K562 (cell line): Measurements from ENCODE around the gene POLD4. TPM values are rescaled to one million over a fixed set of nuclear protein-coding genes. Genes with fewer than 3 reads are reported as not detected.

Source experiments
- ATF2 ChIP-seq: sonication (generic); formaldehyde crosslinking; IDR thresholded peaks from 2 replicates; pipeline ENCODE4 v1.8.1; 2022; ENCODE audit warnings: missing genetic modification reagents
- CHD1 ChIP-seq: fragments of 200-600 bp; sonication (generic); IDR thresholded peaks from one replicate; pipeline ENCODE4 v1.6.1; 2012; ENCODE audit warnings: mild to moderate bottlenecking, moderate library complexity, low read length, inconsistent platforms
- CSDE1 ChIP-seq, 2 experiments: fragments of 450-650 bp; IDR thresholded peaks; 2 replicates each; pipeline ENCODE4 v1.6.1; 2016; ENCODE audit warnings: mild to moderate bottlenecking in 1 of 2
- DIDO1 ChIP-seq: fragments of 450-650 bp; IDR thresholded peaks from 2 replicates; pipeline ENCODE4 v1.6.1; 2016; ENCODE audit warnings: low read depth, missing biosample characterization, missing genetic modification characterization
- ELF2 ChIP-seq: fragments of 250-450 bp; sonication (Bioruptor Pico); IDR thresholded peaks from 2 replicates; pipeline ENCODE4 v1.5.0; 2021; ENCODE audit warnings: mild to moderate bottlenecking
- HNRNPK ChIP-seq: fragments of 200-400 bp; formaldehyde crosslinking; IDR thresholded peaks from one replicate; pipeline ENCODE4 v1.6.1; 2018; ENCODE audit warnings: mild to moderate bottlenecking, low read depth, low read length; ENCODE audit not compliant: poor library complexity, severe bottlenecking
- KAT8 ChIP-seq: fragments of 450-650 bp; IDR thresholded peaks from 2 replicates; pipeline ENCODE4 v1.6.1; 2016; ENCODE audit warnings: low read depth, mild to moderate bottlenecking
- PHB ChIP-seq: fragments of 250-450 bp; sonication (Bioruptor Pico); IDR thresholded peaks from 2 replicates; pipeline ENCODE4 v1.5.0; 2021
- POLR2B ChIP-seq: fragments of 450-650 bp; IDR thresholded peaks from 2 replicates; pipeline ENCODE4 v1.6.1; 2018; ENCODE audit warnings: low read depth; ENCODE audit not compliant: partially characterized antibody
- RCOR1 ChIP-seq, 2 experiments: IDR thresholded peaks; 2 replicates each; pipeline ENCODE4 v1.6.1; 2012; ENCODE audit warnings: low read depth in 2 of 2, low read length in 2 of 2, borderline replicate concordance in 1 of 2, improper control_type of control experiment in 1 of 2
- SRSF3 ChIP-seq: fragments of 200-400 bp; formaldehyde crosslinking; IDR thresholded peaks from 2 replicates; pipeline ENCODE4 v1.6.1; 2016; ENCODE audit warnings: mild to moderate bottlenecking, low read length, moderate library complexity; ENCODE audit not compliant: insufficient read depth
- STAT5A ChIP-seq: IDR thresholded peaks from 2 replicates; pipeline ENCODE4 v1.6.1; 2012; ENCODE audit warnings: low read length, inconsistent platforms, borderline replicate concordance
- ZNF146 ChIP-seq: IDR thresholded peaks from one replicate; pipeline ENCODE4 v1.6.1; 2018; ENCODE audit warnings: missing compliant biosample characterization; ENCODE audit not compliant: unreplicated experiment
- ZNF263 ChIP-seq: sonication (generic); formaldehyde crosslinking; IDR thresholded peaks from 2 replicates; pipeline ENCODE4 v1.8.0; 2022; ENCODE audit warnings: mild to moderate bottlenecking, missing genetic modification reagents, borderline replicate concordance
- ZNF384 ChIP-seq: IDR thresholded peaks from 2 replicates; pipeline ENCODE4 v1.6.1; 2012; ENCODE audit warnings: low read depth, low read length, improper control_type of control experiment
- ZNF436 ChIP-seq: fragments of 250-450, 450-650 bp; sonication (Bioruptor Pico); formaldehyde crosslinking; IDR thresholded peaks from 2 replicates; pipeline ENCODE4 v1.7.0; 2020; ENCODE audit warnings: mild to moderate bottlenecking
- ZNF644 ChIP-seq: fragments of 200-800 bp; sonication (Bioruptor generic); IDR thresholded peaks from 2 replicates; pipeline ENCODE4 v1.6.1; 2016; ENCODE audit warnings: low read depth, missing genetic modification characterization, missing compliant biosample characterization
- ZNF740 ChIP-seq, 3 experiments: fragments of 200-800 bp in 1 of 3; sonication (Bioruptor generic) in 1 of 3; sonication (generic) in 1 of 3; formaldehyde crosslinking in 1 of 3; IDR thresholded peaks; 2 replicates each; pipeline versions ENCODE4 v1.6.1 to v1.8.0; 2016 to 2022; ENCODE audit warnings: mild to moderate bottlenecking in 2 of 3, missing compliant biosample characterization in 2 of 3, missing genetic modification characterization in 2 of 3, missing genetic modification reagents in 1 of 3
- ZNF79 ChIP-seq: fragments of 250-450 bp; sonication (Bioruptor Pico); IDR thresholded peaks from 2 replicates; pipeline ENCODE4 v1.4.0; 2020; ENCODE audit warnings: low read depth, mild to moderate bottlenecking, moderate library complexity
- polyA plus RNA-seq, 8 experiments: library from polyadenylated mRNA; depleted of rRNA in 4 of 8; stranded (reverse) in 5 of 8; unstranded in 3 of 8; fragments of >200 nt; fragmentation: Nextera tagmentation in 2 of 8; fragmentation: Illumina TruSeq in 1 of 8; extraction: Ambion mirVana in 2 of 8; extraction: Trizol in 1 of 8; gene quantifications; 2 replicates each; pipeline versions ENCODE4 v1.2.1 to v1.2.3, GENCODE V29; 2011 to 2014; ENCODE audit warnings: inconsistent platforms in 1 of 8, missing spikeins in 1 of 8
- total RNA-seq, 7 experiments: library from RNA; depleted of rRNA in 6 of 7; stranded (reverse); fragments of >200 nt in 6 of 7; fragmentation: Illumina TruSeq in 2 of 7; extraction: Trizol in 2 of 7; gene quantifications; 2 replicates each; pipeline versions ENCODE4 v1.2.1 to v1.2.3, GENCODE V29; 2011 to 2021; ENCODE audit warnings: low replicate concordance in 1 of 7
- TF ChIP-seq, protein P1 (sequence below): fragments of 250-450 bp; sonication (Bioruptor Pico); IDR thresholded peaks from 2 replicates; pipeline ENCODE4 v1.8.0; 2022; ENCODE audit warnings: inconsistent platforms, mild to moderate bottlenecking, moderate library complexity, borderline replicate concordance
- TF ChIP-seq, protein P2 (sequence below), 2 experiments: fragments of 450-650 bp in 1 of 2; sonication (generic) in 1 of 2; formaldehyde crosslinking; conservative IDR thresholded peaks; 2 replicates each; pipeline versions ENCODE4 v1.4.0 to v1.8.1; 2020 to 2022; ENCODE audit warnings: mild to moderate bottlenecking in 1 of 2, missing genetic modification reagents in 1 of 2
- TF ChIP-seq, protein P3 (sequence below): fragments of 450-650 bp; formaldehyde crosslinking; IDR thresholded peaks from 2 replicates; pipeline ENCODE4 v1.4.0; 2020; ENCODE audit warnings: mild to moderate bottlenecking

The POLD4 gene
- total and polyA plus RNA-seq, 9 of the 15 experiments (the other 6 are each of a cell fraction or from before 2014, with no cell fraction given) = 5.8 to 64.5 (median 18.3) TPM

DNA sequence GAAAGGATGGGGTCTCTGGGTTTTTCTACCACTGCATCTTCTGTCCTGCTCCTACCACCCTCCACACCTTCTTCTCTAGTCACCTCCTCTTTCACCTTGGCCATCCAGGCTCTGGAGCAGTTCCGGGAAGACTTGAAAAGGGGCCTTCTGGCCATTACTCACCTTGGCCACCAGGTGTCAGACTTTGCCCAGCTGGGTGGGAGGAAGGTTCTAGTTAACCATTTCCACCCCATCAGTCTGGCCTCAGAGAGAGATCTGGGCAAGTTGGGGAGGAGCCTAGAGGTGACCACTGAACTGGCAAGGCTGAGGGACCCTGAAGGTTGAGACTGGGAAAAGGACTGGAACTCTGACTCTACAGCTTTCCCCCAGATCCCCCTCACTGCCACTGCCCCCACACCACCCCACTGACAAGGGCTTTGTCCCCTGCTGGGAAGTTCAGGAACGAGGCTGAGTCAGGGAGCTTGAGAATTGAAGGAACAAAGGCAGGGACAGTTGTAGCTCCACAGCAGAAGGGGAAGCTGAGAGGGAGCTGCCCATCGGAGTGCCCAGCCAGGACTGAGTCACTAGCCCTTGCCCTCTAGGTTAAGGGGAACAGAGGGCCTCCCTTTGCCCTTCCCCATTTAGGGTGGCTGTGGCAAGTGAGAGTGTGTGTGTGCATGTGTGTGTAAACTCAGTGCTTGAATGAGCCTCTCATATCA is 3.7 kb upstream of the POLD4 start (continued):
- TF ChIP-seq, protein P1, sequence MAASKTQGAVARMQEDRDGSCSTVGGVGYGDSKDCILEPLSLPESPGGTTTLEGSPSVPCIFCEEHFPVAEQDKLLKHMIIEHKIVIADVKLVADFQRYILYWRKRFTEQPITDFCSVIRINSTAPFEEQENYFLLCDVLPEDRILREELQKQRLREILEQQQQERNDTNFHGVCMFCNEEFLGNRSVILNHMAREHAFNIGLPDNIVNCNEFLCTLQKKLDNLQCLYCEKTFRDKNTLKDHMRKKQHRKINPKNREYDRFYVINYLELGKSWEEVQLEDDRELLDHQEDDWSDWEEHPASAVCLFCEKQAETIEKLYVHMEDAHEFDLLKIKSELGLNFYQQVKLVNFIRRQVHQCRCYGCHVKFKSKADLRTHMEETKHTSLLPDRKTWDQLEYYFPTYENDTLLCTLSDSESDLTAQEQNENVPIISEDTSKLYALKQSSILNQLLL (CRISPR knock-in tag) = no peak
- TF ChIP-seq CHD1 (no peak), ZNF740 (CRISPR knock-in tag; IDR thresholded peaks at IDR 0.05) (0 out of 2 replicates have a peak, but pooled peaks have one; percentile 59), ZNF740 (tag; IDR thresholded peaks at IDR 0.05) (no peak), SRSF3 (no peak), ELF2 (0 out of 2 replicates have a peak, but pooled peaks have one; percentile 42), ZNF146 (CRISPR knock-in tag) (no peak), ZNF436 (no peak), PHB (CRISPR knock-in tag) (no peak), POLR2B (no peak), ATF2 (CRISPR knock-in tag) (no peak), ZNF384 (0 out of 2 replicates have a peak, but pooled peaks have one; percentile 31), RCOR1 (IDR thresholded peaks at IDR 0.05; ENCODE audit: borderline replicate concordance in 1 of 2, low read depth in 2 of 2, low read length in 2 of 2) (peak in 1 of 2 experiments; percentile 45; a peak in 1 of 4 replicates), CSDE1 (IDR thresholded peaks at IDR 0.05) (no peak), KAT8 (no peak), HNRNPK (no peak), STAT5A (no peak), ZNF263 (CRISPR knock-in tag) (peak; percentile 74; the same call in 1 of the 2 replicates), DIDO1 (0 out of 2 replicates have a peak, but pooled peaks have one; percentile 13), ZNF644 (no peak), ZNF79 (CRISPR knock-in tag) (no peak)
- TF ChIP-seq, protein P2, sequence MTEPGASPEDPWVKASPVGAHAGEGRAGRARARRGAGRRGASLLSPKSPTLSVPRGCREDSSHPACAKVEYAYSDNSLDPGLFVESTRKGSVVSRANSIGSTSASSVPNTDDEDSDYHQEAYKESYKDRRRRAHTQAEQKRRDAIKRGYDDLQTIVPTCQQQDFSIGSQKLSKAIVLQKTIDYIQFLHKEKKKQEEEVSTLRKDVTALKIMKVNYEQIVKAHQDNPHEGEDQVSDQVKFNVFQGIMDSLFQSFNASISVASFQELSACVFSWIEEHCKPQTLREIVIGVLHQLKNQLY (CRISPR knock-in tag; conservative IDR thresholded peaks at IDR 0.05) = no peak
- TF ChIP-seq, protein P3, sequence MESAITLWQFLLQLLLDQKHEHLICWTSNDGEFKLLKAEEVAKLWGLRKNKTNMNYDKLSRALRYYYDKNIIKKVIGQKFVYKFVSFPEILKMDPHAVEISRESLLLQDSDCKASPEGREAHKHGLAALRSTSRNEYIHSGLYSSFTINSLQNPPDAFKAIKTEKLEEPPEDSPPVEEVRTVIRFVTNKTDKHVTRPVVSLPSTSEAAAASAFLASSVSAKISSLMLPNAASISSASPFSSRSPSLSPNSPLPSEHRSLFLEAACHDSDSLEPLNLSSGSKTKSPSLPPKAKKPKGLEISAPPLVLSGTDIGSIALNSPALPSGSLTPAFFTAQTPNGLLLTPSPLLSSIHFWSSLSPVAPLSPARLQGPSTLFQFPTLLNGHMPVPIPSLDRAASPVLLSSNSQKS = no peak
